Trophoblast cell (in vitro differentiated cells and primary cell): ENCODE results near the gene AFAP1L2.

Experiments used
- DNase-seq, 2 donors: peaks; one replicate each; pipeline ENCODE4 v3.0.0-alpha.2; 2016
- H2AFZ ChIP-seq: 2 replicates; pipeline ENCODE4 v1.6.1; 2013; ENCODE audit warnings: low read length, moderate library complexity, mild to moderate bottlenecking; ENCODE audit not compliant: insufficient read depth, poor library complexity
- H2AK5ac ChIP-seq: 2 replicates; pipeline ENCODE4 v1.6.1; 2013; ENCODE audit warnings: mild to moderate bottlenecking, low read length
- H2BK120ac ChIP-seq: 2 replicates; pipeline ENCODE4 v1.6.1; 2013; ENCODE audit warnings: low read length, mild to moderate bottlenecking, moderate library complexity; ENCODE audit not compliant: insufficient read depth, poor library complexity
- H2BK12ac ChIP-seq: 2 replicates; pipeline ENCODE4 v1.6.1; 2013; ENCODE audit warnings: mild to moderate bottlenecking, low read length, moderate library complexity
- H2BK5ac ChIP-seq: 2 replicates; pipeline ENCODE4 v1.6.1; 2013; ENCODE audit warnings: low read length, low read depth, moderate library complexity, mild to moderate bottlenecking; ENCODE audit not compliant: poor library complexity
- H3K14ac ChIP-seq: 2 replicates; pipeline ENCODE4 v1.6.1; 2013; ENCODE audit warnings: mild to moderate bottlenecking, low read length
- H3K18ac ChIP-seq: 2 replicates; pipeline ENCODE4 v1.6.1; 2013; ENCODE audit warnings: mild to moderate bottlenecking, low read length
- H3K23ac ChIP-seq: 2 replicates; pipeline ENCODE4 v1.6.1; 2013; ENCODE audit warnings: low read length
- H3K27ac ChIP-seq: 2 replicates; pipeline ENCODE4 v1.5.1; 2013; ENCODE audit warnings: low read depth, mild to moderate bottlenecking, inconsistent platforms, low read length, moderate library complexity
- H3K27me3 ChIP-seq: 2 replicates; pipeline ENCODE4 v1.6.1; 2013; ENCODE audit warnings: inconsistent platforms, mild to moderate bottlenecking, low read length, moderate library complexity; ENCODE audit not compliant: insufficient read depth
- H3K36me3 ChIP-seq, 2 experiments: 1 replicate in 1 of 2; 2 replicates in 1 of 2; pipeline ENCODE4 v1.6.1; 2013; ENCODE audit warnings: low read length in 2 of 2, mild to moderate bottlenecking in 2 of 2, moderate library complexity in 1 of 2; ENCODE audit not compliant: insufficient read depth in 2 of 2, control insufficient read depth in 1 of 2
- H3K4ac ChIP-seq: 2 replicates; pipeline ENCODE4 v1.6.1; 2013; ENCODE audit warnings: low read depth, mild to moderate bottlenecking, low read length, moderate library complexity
- H3K4me1 ChIP-seq, 2 experiments: 1 replicate in 1 of 2; 2 replicates in 1 of 2; pipeline ENCODE4 v1.6.1; 2013; ENCODE audit warnings: low read length in 2 of 2, mild to moderate bottlenecking in 2 of 2, moderate library complexity in 1 of 2; ENCODE audit not compliant: insufficient read depth in 2 of 2, control insufficient read depth in 1 of 2
- H3K4me2 ChIP-seq: 2 replicates; pipeline ENCODE4 v1.6.1; 2013; ENCODE audit warnings: inconsistent platforms, mild to moderate bottlenecking, low read length, moderate library complexity
- H3K4me3 ChIP-seq: 2 replicates; pipeline ENCODE4 v1.5.1; 2013; ENCODE audit warnings: mild to moderate bottlenecking, low read depth, low read length, inconsistent platforms
- H3K79me1 ChIP-seq: one replicate; pipeline ENCODE4 v1.6.1; 2013; ENCODE audit warnings: low read length
- H3K79me2 ChIP-seq: 2 replicates; pipeline ENCODE4 v1.6.1; 2013; ENCODE audit warnings: low read length, mild to moderate bottlenecking; ENCODE audit not compliant: control insufficient read depth, insufficient read depth, poor library complexity
- H3K9ac ChIP-seq: 2 replicates; pipeline ENCODE4 v1.6.1; 2013; ENCODE audit warnings: mild to moderate bottlenecking, low read length
- H3K9me3 ChIP-seq: 2 replicates; pipeline ENCODE4 v1.6.1; 2013; ENCODE audit warnings: low read depth, mild to moderate bottlenecking, control low read depth, inconsistent platforms, low read length; ENCODE audit not compliant: insufficient read depth
- H4K12ac ChIP-seq: 2 replicates; pipeline ENCODE4 v1.6.1; 2013; ENCODE audit warnings: low read depth, mild to moderate bottlenecking, low read length, moderate library complexity
- H4K8ac ChIP-seq: 2 replicates; pipeline ENCODE4 v1.6.1; 2013; ENCODE audit warnings: low read depth, mild to moderate bottlenecking, low read length, moderate library complexity
- H4K91ac ChIP-seq: one replicate; pipeline ENCODE4 v1.6.1; 2013; ENCODE audit warnings: low read depth, mild to moderate bottlenecking, low read length, moderate library complexity
- WGBS: extraction: QIAGEN DNeasy Blood & Tissue Kit; methylation state at CpG from one replicate; pipeline ENCODE4 v1.1.7; 2013; ENCODE audit warnings: missing lambda C conversion rate; ENCODE audit not compliant: insufficient read length, insufficient coverage; ENCODE audit errors: extremely low coverage; 5-methylcytosine and 5-hydroxymethylcytosine counted together

Gene AFAP1L2

DNA sequence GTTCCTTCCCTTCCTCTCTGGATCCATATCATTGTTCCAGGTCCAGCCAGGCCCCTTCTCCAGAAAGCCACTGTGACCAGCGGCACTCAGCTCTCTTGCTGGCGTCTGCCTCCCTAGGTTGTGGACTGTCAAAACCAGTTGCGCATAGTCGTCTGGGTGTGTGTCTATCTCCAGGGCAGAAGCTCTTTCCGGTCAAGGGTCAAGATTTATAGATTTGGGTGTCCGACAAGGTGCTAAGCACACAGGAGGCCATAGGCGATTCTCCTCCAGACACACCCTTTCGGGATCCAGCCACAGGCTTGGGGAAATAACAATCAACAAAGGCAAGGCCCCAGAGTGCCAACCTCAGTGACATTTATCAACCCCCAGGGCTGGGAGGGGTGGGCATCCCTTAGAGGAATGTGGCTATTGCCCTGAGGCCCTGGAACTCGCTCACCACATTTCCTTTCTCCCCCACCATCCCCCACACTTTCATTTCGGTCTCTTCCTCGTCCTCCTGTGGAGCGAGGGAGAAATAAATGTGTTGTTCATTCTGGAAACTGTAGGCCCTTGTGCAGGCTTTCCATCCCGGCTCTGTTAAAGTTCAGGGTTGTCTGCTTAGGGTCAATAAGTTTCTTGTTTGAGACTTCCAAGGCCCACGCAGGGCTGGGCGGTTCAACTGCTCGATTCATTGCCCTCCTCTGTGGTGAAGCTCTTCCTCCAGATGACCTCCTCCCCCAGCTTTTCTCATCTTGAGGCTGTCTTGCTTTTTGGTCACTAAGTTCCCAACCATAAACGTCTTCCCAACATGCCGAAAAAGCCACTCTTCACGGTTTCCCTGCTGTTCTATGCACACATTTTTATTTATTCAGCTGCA is 57.9 kb downstream of the AFAP1L2 start:
- no peak overlapping the region for H4K12ac ChIP-seq
- H3K27ac ChIP-seq, result peak overlapping the region; percentile 88
- peak overlapping the region; percentile 87 for H2BK120ac ChIP-seq
- H3K79me2 ChIP-seq, result peaks cover 15% of the 10 kb centered on the region
- peak overlapping the region; percentile 52 for H4K8ac ChIP-seq
- peak overlapping the region; percentile 85 for H4K91ac ChIP-seq
- no peaks in the 10 kb centered on the region for H3K9me3 ChIP-seq
- H2AK5ac ChIP-seq, result peak overlapping the region; percentile 56
- WGBS, result no CpG with 5 or more reads among the region's 19 CpGs
- no peak overlapping the region for H3K4me3 ChIP-seq
- peak overlapping the region; percentile 25 for H3K4ac ChIP-seq
- peak overlapping the region; percentile 68 for H3K14ac ChIP-seq
- DNase-seq, result peak in 1 of 2 donors; percentile 57
- H3K36me3 ChIP-seq, result peaks cover 0 to 12% of the 10 kb centered on the region in 2 experiments
- peaks cover 45% of the 10 kb centered on the region for H3K79me1 ChIP-seq
- H2AFZ ChIP-seq, result no peak overlapping the region
- H3K27me3 ChIP-seq, result no peaks in the 10 kb centered on the region
- peaks cover 49 to 55% of the 10 kb centered on the region in 2 experiments for H3K4me1 ChIP-seq
- H3K18ac ChIP-seq, result peak overlapping the region; percentile 71
- H3K23ac ChIP-seq, result no peak overlapping the region
- peak overlapping the region; percentile 16 for H2BK5ac ChIP-seq
- peak overlapping the region; percentile 5 for H3K4me2 ChIP-seq
- peak overlapping the region; percentile 16 for H2BK12ac ChIP-seq
- no peak overlapping the region for H3K9ac ChIP-seq

DNA sequence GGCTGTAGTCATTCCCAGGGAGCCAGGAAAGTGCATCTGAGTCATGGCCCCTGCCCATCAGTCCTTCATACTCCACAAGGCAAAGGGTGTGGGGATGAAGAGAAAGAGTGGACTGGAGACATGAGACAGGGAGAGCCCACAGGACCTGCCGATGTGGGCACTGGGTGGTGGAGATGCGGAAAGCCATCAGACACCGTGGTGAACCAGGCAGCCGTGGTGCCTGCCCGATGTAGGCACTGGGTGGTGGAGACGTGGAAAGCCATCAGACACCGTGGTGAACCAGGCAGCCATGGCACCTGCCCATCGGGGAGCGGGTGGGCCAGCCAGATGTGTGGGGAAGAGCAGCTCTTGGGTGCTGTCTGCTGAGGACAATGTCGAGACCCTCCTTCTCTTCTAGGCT is 58.6 kb downstream of the AFAP1L2 start:
- Histone ChIP-seq H2BK12ac (peak overlapping the region; percentile 67), H3K4me1 (peaks cover 46 to 50% of the 10 kb centered on the region in 2 experiments), H4K91ac (peak overlapping the region; percentile 71), H3K36me3 (peaks cover 1 to 12% of the 10 kb centered on the region in 2 experiments), H4K8ac (peak overlapping the region; percentile 8), H3K14ac (peak overlapping the region; percentile 65), H3K4ac (peak overlapping the region; percentile 25), H3K4me2 (no peak overlapping the region), H2AFZ (no peak overlapping the region), H3K9ac (no peak overlapping the region), H3K27ac (peak overlapping the region; percentile 88), H3K79me1 (peaks cover 42% of the 10 kb centered on the region), H2BK120ac (peak overlapping the region; percentile 64), H3K27me3 (no peaks in the 10 kb centered on the region), H4K12ac (no peak overlapping the region), H3K9me3 (no peaks in the 10 kb centered on the region), H3K79me2 (peaks cover 14% of the 10 kb centered on the region), H3K18ac (peak overlapping the region; percentile 71), H3K23ac (no peak overlapping the region), H3K4me3 (no peak overlapping the region), H2AK5ac (peak overlapping the region; percentile 13), H2BK5ac (peak overlapping the region; percentile 16)
- WGBS, result no CpG with 5 or more reads among the region's 10 CpGs
- no peak for DNase-seq

DNA sequence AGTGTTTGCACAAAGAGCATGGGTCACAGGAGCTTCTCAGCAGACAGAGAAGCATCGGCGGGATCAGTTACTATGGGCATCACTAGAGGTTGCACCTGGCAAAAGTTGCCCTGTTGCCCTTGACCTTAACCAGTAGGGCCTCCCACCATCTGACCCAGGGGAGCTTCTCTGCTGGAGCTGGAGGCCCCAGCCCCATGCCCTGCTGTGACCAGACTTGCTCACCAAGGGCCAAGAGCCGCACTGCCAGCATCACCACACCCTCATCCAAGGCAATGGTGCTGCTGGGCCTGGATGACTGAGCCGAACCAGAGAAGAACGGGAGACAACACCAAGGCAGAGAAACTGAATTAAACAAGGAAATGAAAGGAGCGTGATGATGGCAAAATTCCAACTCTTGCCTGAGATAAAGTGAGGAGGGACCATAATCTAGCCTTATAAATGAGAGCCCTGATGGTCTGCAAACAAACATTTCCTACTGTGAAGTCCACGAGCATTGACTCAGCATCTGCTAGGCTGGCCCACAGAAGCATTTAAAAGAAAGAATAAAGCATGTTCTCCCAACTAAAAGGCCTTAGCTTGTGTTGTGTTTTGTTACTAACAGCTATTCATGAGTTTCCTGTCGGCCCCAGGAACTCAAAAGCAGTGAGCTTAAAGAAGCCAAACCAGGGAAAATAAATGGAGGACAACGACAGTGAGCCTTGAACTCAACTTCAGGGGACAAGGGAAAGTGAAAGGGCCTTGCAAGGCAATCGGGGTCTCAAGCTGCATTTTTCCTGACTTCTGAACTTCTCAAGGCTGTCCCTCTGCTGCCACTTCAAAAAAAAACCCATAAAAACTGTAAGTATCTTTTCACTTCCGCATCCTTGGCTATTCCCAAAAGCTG is 60.4 kb downstream of the AFAP1L2 start:
- Histone ChIP-seq H3K4ac (peak overlapping the region; percentile 66), H2AFZ (no peak overlapping the region), H2BK5ac (peak overlapping the region; percentile 11), H2BK120ac (no peak overlapping the region), H3K18ac (peak overlapping the region; percentile 82), H3K36me3 (peaks cover 9 to 19% of the 10 kb centered on the region in 2 experiments), H3K9me3 (no peaks in the 10 kb centered on the region), H2AK5ac (peak overlapping the region; percentile 27), H4K12ac (no peak overlapping the region), H3K4me2 (no peak overlapping the region), H4K8ac (peak overlapping the region; percentile 45), H3K9ac (no peak overlapping the region), H3K79me2 (peaks cover 9% of the 10 kb centered on the region), H3K79me1 (peaks cover 31% of the 10 kb centered on the region), H3K4me1 (peaks cover 39 to 40% of the 10 kb centered on the region in 2 experiments), H3K14ac (peak overlapping the region; percentile 46), H4K91ac (peak overlapping the region; percentile 42), H3K23ac (no peak overlapping the region), H3K27me3 (no peaks in the 10 kb centered on the region), H3K27ac (no peak overlapping the region), H2BK12ac (peak overlapping the region; percentile 68), H3K4me3 (no peak overlapping the region)
- WGBS, result no CpG with 5 or more reads among the region's 11 CpGs
- DNase-seq, result no peak

DNA sequence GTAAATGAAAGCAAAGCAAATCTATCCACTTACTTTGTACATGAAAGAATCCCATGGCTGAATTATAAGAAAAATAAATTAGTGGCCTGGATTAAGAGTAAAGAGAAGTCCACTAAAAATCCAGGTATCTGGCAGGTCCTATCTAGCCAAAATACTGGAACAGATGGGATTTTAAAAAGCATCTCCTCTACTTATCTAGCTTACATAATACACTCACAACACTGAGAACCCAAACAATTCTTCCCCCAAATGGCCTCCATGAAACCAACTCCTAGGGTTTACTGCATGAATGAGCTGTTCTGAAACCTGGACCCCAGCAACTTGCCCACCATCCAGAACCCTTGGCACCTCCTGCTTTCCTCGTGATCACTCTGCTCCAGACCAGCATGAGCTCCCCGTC is 61.3 kb downstream of the AFAP1L2 start:
- H3K4me1 ChIP-seq, result peaks cover 33 to 36% of the 10 kb centered on the region in 2 experiments
- no peak overlapping the region for H4K12ac ChIP-seq
- no peak overlapping the region for H2BK120ac ChIP-seq
- H3K23ac ChIP-seq, result no peak overlapping the region
- peaks cover 9 to 19% of the 10 kb centered on the region in 2 experiments for H3K36me3 ChIP-seq
- no peak overlapping the region for H3K4me3 ChIP-seq
- no peaks in the 10 kb centered on the region for H3K27me3 ChIP-seq
- no peak overlapping the region for H4K8ac ChIP-seq
- H3K79me2 ChIP-seq, result peaks cover 8% of the 10 kb centered on the region
- peaks cover 28% of the 10 kb centered on the region for H3K79me1 ChIP-seq
- no peak for DNase-seq
- no peak overlapping the region for H2BK5ac ChIP-seq
- H3K4ac ChIP-seq, result peak overlapping the region; percentile 13
- peak overlapping the region; percentile 85 for H3K18ac ChIP-seq
- WGBS, result no CpG with 5 or more reads among the region's 2 CpGs
- peak overlapping the region; percentile 5 for H2BK12ac ChIP-seq
- H3K9ac ChIP-seq, result no peak overlapping the region
- peak overlapping the region; percentile 37 for H4K91ac ChIP-seq
- no peak overlapping the region for H2AFZ ChIP-seq
- H3K4me2 ChIP-seq, result no peak overlapping the region
- H2AK5ac ChIP-seq, result peak overlapping the region; percentile 32
- no peaks in the 10 kb centered on the region for H3K9me3 ChIP-seq
- peak overlapping the region; percentile 9 for H3K14ac ChIP-seq
- H3K27ac ChIP-seq, result no peak overlapping the region
